GM10847 (cell line): ENCODE measurements around the gene CYTH2.

ENCODE experiments used
- POLR2A ChIP-seq: IDR thresholded peaks from 2 replicates; pipeline ENCODE4 v1.6.1; 2011; ENCODE audit not compliant: insufficient read length; ENCODE audit errors: extremely low read depth

The CYTH2 gene

DNA sequence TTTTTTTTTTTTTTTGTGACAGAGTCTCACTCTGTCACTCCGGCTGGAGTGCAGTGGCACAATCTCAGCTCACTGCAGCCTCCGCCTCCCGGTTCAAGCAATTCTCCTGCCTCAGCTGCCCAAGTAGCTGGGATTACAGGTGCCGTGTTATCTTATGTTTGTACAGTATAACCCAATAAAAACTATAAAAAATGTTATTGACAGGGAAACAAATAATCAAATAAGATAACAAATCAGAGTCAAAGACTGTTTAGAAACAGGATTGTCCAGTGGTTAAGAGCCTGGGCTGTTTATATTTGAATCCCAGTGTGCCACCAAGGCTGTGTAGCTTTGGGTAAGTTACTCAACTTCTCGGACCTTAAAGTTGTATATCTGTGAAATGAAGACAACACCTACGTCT lies 61.6 kb downstream of the CYTH2 start:
- TF ChIP-seq POLR2A, result no peak
